Jurkat, Clone E6-1 (cell line): ENCODE data around the gene DCDC2C.

ENCODE experiments used
- DNase-seq: peaks from one replicate; pipeline ENCODE4 v3.0.0-alpha.2; 2011; ENCODE audit warnings: low read depth, low spot score
- H3K4me3 ChIP-seq: 2 replicates; pipeline ENCODE4 v1.5.1; 2011; ENCODE audit warnings: mild to moderate bottlenecking, low read length, control low read depth, moderate library complexity

The DCDC2C gene

DNA sequence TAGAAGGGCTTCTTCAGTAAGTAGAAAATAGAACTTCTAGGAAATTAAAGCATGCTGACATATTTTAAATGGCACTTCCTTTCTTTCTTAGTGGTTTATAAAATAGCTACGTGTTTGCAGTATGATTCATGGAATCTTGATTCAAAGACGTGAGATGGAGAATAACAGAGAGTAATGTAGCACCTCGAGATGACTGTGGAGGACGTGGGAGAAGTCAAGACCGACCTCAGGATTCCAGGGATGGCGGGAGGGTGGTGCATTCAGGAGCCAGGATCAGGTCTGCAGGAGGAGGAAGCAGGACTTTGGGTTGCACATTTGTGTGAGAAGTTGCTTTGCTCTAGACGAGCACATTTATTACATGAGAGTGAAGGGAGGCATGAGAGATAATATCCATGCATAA, 56.0 kb downstream of the DCDC2C start:
- no peak overlapping the region for H3K4me3 ChIP-seq
- DNase-seq: no peak

DNA sequence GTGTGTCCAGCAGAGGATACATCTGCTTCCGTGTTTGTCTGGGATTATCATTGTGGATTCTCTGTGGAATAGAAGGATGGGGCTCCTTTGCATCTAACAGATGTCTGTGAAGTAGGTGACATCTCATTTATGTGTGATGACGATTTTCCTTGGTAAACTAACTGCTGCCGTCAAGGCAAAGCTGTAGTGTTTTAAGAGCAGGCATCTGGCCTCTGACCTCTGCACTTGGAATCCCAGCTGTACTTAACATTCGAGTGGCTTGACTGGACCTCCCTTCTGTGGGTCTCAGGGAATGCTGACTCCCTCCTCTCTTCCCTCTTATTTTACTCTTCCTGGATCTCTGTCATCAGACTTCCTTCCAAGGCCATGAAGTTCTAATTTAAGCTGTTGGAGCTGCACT, 56.4 kb downstream of the DCDC2C start:
- no peak overlapping the region for H3K4me3 ChIP-seq
- no peak for DNase-seq

DNA sequence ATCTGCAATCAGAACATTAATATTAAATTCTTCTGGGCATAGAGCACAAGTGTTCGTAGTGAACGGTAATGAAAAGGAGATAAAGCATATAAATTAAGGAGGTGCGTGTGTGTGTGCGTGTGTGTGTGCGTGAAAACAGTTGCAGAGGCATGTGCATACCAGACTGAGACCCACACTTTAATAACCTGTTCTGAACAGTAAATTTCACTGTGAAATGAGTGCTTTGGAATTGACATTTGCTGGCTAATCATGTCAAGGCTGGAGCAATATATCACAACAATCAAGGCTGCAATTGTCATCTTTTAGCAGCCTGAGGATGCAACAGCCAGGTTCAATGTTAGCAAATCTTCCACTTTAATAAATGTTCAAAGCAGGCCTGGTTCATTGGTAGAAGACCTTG, 57.9 kb downstream of the DCDC2C start:
- no peak overlapping the region for H3K4me3 ChIP-seq
- no peak for DNase-seq

DNA sequence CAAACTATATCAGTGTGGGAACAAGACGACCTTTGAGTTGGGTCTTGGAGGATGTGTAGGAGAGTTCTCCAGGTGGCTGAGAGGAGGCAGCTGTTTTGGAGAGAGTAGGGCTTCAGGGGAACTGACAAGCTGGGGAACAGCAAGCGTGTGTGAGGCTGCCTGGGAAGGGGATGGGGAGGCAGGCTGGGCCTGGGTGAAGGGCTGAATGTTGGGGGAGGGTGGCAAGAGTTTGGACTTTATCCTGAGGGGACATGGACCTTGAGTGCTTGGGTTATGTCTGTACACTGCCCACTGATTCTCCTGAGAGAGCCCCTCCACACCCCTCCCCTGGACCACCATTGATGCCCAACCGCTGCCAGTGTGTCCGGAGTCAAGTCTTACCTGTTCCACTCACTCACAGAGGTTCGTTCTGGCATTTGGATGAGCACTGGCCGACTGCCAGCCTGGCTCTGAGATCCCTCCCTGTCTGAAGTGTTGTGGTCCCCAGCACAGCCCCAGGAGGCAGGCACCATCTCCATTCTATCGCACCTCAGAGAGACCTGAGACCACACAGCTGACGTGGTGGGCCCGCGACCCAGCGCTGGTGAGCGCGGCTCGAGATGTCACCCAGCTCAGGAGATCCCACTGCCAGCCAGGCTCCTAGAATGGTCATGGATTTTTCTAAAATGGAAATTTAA, 59.5 kb downstream of the DCDC2C start:
- DNase-seq: no peak
- no peak overlapping the region for H3K4me3 ChIP-seq

DNA sequence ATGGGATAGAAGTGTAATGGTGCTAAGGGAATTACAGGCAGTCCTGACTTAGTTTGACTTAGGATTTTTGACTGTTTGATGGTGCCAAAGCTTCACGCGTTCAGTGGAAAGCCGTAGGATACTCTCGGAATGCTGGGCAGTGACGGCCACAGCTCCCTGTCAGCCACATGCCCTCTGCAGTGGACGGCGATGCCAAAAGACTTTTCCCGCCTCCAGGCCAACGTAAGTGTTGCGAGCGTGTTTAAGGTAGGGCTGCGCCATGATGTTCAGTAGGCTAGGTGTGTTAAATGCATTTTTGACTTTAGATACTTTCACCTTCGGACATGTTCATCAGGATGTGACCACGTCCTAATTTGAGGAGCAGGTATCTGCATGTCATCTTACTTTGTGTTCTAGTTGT, 63.4 kb downstream of the DCDC2C start:
- H3K4me3 ChIP-seq: no peak overlapping the region
- DNase-seq: no peak

DNA sequence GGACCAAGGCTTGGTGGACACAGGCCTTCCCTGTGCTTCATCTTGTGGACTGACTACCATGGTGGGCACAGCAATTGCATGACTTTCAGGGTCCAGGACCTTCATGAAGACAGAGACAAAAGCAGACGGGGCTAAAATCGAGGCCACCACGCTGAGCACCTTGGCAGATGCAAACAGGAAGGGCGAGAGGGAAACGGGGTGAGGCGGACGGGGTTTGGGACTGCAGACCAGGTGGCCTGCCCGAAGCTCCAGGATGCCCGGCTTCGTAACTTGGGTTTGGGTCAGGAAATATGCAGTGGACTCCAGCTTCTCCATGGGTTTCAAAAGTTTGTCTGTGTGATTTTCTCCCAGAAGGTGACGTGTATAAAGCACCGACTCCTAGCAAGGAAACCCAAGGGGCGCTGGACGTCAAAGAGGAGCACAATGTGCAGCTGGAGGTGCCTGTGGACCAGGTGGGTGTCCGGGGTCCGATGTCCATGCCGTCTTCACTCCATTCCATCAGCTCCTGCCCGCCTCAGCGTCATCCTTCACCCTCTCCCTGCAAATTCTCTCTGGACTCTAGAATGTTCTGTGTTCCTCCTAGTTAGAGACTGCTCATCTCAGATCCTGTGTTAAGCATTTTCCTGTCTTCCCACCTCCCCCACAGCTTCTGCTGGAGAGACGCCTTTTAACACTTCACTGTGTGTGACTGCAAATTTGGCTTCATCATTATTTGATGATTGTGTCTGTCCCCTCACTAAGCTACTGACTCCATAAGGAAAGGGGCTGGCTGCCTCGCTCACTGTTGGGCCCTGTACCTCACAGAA, 65.8 kb downstream of the DCDC2C start:
- no peak for DNase-seq
- H3K4me3 ChIP-seq: no peak overlapping the region

DNA sequence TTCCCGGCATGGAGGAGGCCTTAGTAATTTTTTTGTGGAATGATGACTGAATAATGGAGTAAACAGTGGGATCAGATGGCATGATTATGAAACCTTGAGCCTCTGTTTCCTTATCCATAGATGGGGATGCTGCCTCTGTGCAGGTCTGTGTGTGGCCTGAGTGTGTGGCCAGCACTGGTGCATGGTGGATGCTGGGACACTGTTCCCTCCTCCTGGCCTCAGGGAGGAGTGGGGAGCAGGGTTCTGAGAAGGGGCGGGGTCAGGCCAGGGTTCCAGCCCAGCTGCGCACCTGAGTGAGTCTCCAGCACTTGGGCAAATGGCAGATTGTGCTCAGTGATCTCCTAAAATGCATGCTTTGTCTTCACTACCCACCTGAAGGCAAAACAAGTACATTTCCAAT, 66.4 kb downstream of the DCDC2C start:
- no peak overlapping the region for H3K4me3 ChIP-seq
- DNase-seq: no peak

DNA sequence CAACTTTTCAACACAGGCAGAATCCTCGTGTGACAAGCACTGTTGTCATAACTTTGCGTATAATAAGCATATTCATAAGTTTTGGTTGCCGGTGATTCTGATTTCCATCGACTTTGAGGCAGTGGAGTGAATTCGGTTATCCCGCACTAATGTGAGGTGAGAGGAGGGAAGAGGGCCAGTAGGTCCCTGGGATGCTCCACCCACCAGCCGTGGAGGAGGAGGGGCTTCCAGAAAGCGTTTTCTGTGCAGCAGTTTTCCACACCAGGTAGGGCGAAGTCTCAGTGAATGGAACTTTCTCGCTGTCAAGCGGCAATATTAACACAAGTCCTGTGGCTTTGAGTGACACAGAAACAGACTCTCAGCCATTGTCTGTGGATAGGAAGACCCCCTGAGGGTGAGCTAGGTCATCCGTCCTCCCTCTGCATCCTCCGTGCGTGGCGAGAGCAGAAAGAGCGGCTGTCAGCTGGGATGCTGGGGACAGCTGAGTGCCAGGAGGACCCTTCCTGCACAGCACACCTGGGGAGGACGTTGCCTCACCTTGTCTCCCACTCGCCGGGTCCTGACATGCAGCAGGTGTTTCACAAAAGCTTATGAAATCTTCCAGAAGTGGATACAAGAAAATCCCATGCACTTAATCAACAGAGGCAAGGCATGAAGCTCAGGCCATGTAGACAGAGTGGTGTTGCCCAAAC, 67.5 kb downstream of the DCDC2C start:
- H3K4me3 ChIP-seq: no peak overlapping the region
- no peak for DNase-seq

DNA sequence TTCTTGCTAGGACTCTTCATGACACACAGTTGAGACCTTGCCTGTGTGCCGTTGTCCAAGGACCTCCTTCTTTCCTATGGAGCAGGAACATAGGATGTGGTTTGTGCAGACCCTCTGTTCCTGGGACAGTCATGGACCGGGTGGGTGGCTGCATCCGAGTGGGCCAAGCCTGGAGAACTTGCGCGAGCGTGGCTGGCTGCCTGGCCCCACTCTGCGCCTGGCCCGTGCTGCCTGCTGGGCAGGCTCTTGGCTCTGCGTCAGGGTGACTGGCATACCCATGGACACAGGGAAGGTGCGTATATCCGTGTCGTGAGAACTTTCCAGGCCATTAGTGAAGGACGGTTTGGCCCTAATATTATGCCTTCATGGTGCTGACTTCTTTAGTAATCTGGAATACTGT, 68.2 kb downstream of the DCDC2C start:
- no peak for DNase-seq
- no peak overlapping the region for H3K4me3 ChIP-seq

DNA sequence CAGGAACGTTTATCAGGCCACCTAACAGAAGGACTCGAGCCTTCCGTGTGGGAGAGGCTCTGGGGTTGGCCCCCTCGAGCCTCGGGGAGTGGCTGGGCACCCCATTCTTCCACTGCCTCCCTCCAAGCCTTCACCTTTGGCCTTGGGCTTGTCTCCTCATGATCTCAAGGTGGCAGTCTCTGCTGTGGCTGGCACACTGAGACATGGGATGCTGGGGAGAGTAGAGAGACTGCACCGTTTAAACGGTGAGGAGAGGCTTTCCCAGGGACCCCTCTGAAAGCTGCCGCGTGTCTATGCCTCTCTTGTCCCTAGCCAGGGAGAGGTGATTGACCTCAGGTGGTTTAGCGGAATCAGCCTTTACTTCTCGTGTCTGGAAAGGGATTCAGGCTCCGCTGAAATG, 71.0 kb downstream of the DCDC2C start:
- no peak for DNase-seq
- no peak overlapping the region for H3K4me3 ChIP-seq

DNA sequence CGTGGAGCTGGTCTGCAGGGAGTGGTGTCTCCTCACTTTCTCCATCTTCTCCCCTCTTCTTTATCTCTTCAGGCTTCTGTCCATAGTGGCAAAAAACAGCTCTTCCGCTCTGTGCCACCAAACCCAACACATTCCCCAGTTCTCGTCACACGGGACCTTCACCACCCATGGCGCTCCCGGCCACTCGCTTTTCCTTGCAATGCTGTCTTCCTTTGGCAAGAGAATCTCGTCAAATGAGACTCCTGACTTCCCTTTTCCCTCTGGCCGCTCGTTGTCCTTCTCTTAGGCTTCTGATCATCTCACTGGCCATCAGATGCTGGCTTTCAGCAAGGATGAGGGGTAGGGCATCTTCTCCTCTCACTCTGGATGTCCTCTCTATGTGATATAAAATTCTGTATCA, 72.9 kb downstream of the DCDC2C start:
- no peak overlapping the region for H3K4me3 ChIP-seq
- DNase-seq: no peak

DNA sequence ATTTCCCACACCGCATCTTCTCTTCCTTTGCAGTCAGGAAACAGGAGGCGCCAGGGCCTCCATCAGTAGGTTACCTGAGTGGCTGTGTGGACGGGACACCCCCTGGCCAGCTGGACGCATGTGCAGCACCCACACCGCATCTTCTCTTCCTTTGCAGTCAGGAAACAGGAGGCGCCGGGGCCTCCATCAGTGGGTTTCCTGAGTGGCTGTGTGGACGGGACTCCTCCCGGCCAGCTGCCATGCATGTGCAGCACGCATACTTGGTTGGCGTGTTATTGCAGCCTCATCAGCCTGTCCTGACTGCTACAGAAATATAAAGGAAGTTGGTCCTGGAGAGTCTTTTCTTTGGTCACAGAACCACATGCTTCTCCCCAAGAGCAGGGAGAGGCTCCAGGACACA, 74.6 kb downstream of the DCDC2C start:
- no peak overlapping the region for H3K4me3 ChIP-seq
- no peak for DNase-seq

DNA sequence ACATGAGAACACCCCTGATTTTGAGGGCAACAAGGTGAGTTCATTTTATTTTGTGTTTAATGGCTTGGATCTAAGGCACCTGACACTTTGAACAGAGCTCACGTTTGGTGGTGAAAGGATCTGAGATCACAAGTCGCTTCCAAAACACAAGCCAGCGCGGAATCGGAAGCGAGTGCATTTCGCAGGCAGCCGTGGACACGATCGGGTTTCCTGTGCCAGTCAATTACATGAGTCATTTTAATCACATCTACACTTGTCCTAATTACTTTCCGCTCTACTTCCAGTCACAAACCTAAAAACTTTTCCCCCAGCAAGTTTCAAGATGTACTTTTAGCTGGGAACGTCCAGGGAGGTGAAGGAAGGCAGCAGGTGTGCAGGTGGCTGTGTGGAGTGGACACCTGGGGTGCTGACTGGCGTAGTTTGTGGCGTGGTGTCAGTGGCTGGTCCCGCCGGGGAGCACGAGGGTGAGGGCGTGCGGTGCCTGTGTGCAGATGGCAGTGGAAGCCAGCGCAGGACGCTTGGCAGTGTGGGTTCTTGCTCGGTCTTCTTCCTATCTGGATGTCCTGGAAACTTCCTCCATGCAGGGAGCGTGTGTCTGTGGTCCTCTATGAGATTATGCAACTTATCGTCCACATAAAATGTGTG, 75.6 kb downstream of the DCDC2C start:
- no peak for DNase-seq
- H3K4me3 ChIP-seq: no peak overlapping the region

DNA sequence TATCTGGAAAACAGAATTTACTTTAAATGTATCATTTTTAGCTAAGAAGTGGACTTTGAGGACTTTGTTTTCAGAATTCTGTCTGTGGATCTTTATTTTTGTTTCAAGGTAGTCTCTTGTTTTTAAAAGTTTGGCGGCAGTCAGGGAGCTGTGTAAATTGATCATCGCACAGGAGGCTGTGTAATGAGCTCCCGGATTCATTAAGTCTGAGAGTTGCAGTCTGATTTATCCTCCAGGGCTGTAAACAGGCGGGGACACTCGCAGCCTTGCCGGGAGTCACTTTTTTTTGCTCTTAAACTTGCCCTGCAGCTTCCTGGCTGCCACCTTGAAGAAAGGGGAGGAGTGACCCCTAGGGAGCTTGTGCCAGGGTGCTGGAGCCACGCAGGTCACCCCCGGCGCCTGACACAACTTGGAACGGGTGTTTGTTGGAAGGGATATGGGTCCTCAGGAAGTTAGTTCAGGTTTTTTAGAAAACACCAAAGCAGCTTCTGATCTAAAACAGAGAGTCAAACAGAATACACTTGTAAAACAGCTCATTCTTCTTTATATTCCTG, 76.2 kb downstream of the DCDC2C start:
- H3K4me3 ChIP-seq: no peak overlapping the region
- DNase-seq: no peak

DNA sequence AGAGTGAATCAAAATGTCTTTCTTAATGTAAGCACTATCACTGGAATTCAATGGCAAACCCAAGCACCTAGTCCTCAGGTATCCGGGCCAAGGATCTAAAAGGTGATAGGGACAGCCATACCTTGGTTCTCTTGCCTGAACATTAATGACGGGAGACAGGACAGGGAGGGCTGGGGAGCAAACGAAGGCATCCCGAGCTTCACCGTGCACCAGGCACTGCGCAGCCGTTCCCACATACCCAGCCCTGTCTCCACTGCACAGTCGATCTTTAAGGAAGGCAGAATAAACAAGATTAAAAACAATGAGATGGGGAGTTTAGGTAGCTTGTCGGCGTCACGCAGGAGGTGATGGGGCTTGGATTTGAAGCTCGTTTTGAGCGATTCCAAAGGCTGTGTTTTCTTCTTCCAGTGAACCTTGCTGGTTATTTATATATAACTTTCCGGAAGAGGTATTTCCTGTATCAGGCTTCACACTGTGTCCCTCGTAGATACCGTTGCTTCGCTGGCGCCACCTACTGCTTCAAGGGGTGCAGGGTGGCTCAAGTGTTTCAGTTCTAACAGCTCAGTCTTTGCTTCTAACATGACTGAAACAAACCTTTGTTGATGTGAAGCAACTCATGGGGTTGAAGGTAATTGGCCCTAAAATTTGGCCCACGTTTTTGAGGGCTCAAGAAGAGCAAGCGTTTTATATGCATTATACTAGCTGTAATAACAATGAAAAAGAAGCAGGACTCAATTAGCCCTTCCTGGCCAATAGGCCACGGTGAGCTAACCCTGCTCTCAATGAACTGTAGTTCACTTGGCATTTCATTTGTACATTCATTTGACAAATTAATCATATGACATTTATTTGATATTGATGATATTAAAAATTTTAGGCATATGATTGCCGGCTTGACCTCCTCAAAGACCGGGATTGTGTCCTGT, 77.4 kb downstream of the DCDC2C start:
- H3K4me3 ChIP-seq: no peak overlapping the region
- DNase-seq: peak; percentile 78

DNA sequence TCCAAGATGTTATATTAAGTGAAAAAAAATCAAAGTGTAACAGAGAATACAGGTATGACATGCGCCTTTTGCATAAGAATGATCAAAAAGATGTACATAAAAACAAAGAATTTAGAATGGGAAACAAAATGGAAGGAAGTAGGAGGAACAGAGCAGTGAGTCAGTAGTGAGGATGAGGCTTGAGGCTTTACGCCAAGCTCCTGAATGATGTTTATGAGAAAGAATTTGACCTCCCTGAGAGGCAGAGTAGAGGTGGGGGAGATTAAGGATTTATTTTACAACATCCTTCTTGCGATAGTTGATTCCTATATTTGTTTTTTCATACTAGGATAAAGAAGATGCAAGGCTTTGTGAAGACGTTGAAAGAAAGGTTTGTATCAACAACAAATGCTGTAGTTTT, 81.4 kb downstream of the DCDC2C start:
- no peak for DNase-seq
- H3K4me3 ChIP-seq: no peak overlapping the region

DNA sequence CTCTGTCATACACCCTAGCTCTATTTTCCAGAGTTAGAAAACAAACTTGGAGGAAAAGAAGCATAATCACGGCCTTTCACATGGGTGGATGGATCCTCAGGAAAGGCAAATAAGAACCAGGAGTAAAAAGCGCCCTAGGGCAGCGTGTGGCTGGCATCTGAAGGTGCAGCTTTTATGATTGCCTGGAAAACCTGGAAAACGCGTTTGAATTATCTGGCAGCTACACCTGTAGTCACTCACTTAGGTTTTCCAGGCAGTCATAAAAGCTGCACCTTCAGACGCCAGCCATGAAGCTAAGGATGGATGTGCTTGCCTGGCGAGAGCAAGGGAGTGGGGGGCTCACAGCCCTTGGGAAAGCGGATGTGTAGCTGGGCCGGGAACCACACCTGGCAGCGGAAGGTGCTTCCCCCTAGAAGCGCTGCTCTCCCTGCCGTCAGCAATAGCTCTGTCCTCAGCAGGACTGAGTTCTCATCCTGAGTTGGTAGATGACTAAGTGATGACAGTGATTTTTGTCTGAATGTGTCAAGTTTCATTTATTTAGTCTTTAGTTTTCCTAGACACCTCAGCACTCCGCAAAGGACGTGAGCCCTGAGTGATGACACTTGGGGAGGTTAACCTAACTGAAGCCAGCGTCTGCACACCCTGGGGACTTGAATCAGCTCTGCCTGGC, 82.0 kb downstream of the DCDC2C start:
- no peak overlapping the region for H3K4me3 ChIP-seq
- DNase-seq: no peak

DNA sequence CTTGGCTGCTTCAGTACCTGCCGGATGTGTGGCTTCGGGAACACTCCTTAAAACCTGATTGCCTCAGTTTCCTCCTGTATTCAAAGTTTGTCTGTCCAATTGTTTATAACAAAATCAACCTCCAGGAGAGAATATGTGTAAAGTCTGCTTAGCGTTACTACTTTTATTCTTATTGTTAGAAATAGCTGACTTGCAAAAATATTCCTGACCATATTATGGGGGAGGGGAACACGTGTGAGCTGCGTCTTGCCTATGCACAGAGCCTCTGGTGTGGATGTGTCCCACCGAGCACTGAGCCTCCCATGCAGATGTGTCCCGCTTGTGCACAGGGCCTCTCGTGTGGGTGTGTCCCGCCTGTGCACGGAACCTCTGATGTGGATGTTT, 82.5 kb downstream of the DCDC2C start:
- no peak for DNase-seq
- H3K4me3 ChIP-seq: no peak overlapping the region
